HS-27A (cell line): ENCODE data around the gene LY6G6D.

Experiments
- DNase-seq: peaks from one replicate; pipeline ENCODE4 v3.0.0-alpha.2; 2012; ENCODE audit warnings: low read depth, missing footprints

LY6G6D gene

GRCh38 chr6:31765910-31766794, 51.0 kb downstream of the LY6G6D start:
- DNase-seq = no peak

GRCh38 chr6:31767096-31767645, 52.0 kb downstream of the LY6G6D start:
- no peak for DNase-seq
